ENCODE results near the gene DACT3.
"Not testable (repeated sequence)": the region's sequence is repeated elsewhere in the genome, so short reads cannot be mapped to it uniquely, and the experiment has no call there.

The DACT3 gene

GRCh38 chr19:46634656-46635218 is 26.2 kb downstream of the DACT3 start:
- in situ Hi-C loops (cut with MboI; ENCODE audit: low sequenced_read_pairs) = no loop called here

DNA sequence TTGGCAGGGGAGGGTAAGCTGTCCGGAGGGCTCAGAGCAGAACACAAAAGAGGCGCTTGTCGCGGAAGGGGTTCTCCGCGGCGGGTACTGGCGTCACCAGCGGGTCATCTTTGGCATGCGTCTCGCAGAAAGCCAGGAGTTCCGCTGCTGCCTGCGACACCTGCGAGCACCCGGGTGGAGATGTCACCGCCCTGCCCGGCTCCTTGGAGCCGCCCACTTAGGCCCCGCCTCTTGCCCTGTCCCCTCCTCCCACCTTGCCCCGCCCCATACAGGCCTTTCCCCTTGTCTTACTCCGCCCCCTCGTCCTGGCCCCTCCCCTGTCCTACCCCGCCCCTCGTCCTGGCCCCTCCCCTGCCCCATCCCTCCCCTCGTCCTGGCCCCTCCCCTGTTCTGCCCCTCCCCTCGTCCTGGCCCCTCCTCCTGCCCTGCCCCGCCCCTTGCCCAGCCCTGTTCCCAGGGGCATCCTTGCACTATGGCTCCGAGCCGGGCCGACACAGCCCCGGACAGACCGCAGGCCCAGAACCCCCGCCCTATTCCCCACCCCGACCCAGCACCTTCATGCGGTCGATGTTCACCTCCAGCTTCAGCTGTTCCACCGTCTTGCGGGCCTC is 26.8 kb downstream of the DACT3 start:
- in situ Hi-C loops (cut with MboI; ENCODE audit: low sequenced_read_pairs) = no loop called here

- in situ Hi-C loops (cut with MboI; ENCODE audit: low sequenced_read_pairs) = no loop called here
Observed at GRCh38 chr19:46633130-46633529, 27.9 kb downstream of the DACT3 start.

DNA sequence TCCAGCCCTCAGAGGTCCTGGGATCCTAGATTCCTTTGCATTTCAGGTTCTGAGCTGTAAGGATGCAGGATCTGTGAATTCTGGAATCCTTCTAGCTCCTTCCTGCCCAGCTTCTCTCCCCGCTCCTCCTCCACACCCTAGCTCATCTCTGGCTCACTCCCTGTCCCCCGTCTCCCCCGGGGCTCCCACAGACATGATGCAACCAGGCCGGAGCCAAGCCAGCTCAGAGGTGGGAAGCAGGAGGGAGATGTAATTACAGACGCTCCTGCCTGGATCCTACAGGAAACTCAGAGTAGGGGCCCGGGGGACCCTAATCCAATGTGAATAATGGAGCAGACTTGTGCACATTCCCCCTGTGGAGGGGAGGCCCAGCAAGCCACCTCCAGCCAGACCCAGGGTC is 29.5 kb downstream of the DACT3 start:
- in situ Hi-C loops (cut with MboI; ENCODE audit: low sequenced_read_pairs) = no loop called here

DNA sequence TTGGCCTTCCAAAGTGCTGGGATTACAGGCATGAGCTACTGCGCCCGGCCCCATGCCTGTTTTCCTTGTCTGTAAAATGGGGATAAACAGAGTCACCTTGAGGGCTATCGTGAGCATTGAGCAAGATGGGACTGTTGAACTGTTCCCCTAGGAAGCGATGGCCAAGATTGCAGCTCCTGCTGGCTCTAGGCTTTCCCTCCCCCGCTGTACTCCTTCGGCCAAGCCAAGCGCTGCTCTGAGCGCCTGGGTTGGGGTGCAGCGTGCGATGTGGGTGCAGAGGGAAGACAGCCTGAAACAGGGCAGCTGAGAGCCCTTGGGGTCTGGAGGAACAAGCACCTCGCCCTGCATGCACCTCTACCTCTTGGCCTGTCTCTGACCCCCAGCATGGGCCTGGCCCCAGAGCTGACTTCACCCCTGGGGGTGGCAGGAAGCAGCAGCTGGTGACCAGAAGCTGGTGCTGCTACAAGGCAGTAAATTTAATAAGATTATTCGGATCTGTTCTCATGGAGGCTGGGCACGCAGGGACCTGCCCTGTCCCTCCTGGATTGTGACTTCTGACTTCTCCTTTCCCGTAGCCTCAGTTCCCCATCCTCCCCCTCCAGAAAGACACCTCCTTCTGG is 30.3 kb downstream of the DACT3 start:
- in situ Hi-C loops (cut with MboI; ENCODE audit: low sequenced_read_pairs) = no loop called here

GRCh38 chr19:46629546-46630025 is 31.4 kb downstream of the DACT3 start:
- in situ Hi-C loops (cut with MboI; ENCODE audit: low sequenced_read_pairs) = no loop called here

DNA sequence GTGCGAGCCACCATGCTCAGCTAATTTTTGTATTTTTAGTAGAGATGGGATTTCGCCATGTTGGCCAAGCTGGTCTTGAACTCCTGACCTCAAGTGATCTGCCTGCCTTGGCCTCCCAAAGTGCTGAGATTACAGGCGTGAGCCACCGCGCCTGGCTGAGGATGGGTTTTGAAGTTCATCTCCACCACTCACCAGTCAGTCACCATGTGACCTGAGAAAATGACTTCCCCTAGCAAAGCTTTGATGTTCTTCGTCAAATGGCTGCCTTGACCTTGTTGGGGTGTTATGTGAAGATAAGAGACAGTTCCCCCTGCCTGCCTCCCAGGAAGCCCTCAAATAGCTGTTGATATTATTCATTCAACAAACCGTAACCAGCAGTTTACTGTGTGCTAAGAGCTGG is 32.0 kb downstream of the DACT3 start:
- in situ Hi-C loops (cut with MboI; ENCODE audit: low sequenced_read_pairs) = not testable (repeated sequence)

DNA sequence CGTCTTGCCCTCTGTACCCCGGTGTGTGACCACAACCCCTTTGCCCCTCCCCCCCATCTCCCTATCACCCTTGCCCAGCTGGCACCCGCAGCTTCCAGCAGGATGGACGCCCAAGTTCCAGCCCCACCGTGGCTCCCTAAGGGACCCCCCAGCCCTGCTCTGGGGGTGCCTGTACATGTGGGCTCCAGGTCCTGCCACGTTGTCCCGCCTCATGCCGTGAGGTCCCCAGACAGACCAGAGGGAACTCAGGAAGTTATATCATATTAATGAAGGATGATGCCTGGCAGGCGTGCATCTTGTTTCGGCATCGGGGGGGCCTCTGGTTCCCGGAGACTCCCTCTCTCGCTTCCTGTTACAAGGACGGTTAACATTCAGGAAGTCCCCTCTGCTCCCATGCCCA is 34.5 kb downstream of the DACT3 start:
- in situ Hi-C loops (cut with MboI; ENCODE audit: low sequenced_read_pairs) = no loop called here

DNA sequence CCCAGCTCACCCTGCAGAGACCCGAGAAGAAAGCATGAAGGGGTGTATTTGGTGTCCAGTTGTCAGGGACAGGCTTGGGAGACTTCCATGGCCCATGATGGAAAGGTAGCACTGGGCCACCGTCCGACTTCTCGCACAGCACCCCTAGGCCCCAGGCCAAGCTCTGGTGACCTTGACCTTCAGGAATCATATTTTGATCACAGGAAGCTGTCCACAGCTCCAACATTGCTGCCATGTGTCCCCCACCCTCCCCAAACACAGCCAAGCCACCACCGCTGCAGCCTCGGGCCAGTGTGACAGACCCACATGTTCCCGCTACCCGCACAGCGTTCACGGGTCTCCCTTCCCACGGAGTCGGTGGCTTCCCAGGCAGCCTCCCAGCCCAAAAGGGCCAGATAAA is 35.3 kb downstream of the DACT3 start:
- in situ Hi-C loops (cut with MboI; ENCODE audit: low sequenced_read_pairs) = no loop called here

GRCh38 chr19:46624958-46625661 is 35.9 kb downstream of the DACT3 start, which contains the start of gene PTGIR:
Gene PTGIR, minus strand, starts transcription at chr19:46625089. Its CDS starts 864 bp downstream, at chr19:46624225.
- in situ Hi-C loops (cut with MboI; ENCODE audit: low sequenced_read_pairs) = no loop called here

- in situ Hi-C loops (cut with MboI; ENCODE audit: low sequenced_read_pairs) = no loop called here
Observed at GRCh38 chr19:46623915-46624502, 37.0 kb downstream of the DACT3 start.

GRCh38 chr19:46622118-46622446 is 38.9 kb downstream of the DACT3 start:
- in situ Hi-C loops (cut with MboI; ENCODE audit: low sequenced_read_pairs) = no loop called here

DNA sequence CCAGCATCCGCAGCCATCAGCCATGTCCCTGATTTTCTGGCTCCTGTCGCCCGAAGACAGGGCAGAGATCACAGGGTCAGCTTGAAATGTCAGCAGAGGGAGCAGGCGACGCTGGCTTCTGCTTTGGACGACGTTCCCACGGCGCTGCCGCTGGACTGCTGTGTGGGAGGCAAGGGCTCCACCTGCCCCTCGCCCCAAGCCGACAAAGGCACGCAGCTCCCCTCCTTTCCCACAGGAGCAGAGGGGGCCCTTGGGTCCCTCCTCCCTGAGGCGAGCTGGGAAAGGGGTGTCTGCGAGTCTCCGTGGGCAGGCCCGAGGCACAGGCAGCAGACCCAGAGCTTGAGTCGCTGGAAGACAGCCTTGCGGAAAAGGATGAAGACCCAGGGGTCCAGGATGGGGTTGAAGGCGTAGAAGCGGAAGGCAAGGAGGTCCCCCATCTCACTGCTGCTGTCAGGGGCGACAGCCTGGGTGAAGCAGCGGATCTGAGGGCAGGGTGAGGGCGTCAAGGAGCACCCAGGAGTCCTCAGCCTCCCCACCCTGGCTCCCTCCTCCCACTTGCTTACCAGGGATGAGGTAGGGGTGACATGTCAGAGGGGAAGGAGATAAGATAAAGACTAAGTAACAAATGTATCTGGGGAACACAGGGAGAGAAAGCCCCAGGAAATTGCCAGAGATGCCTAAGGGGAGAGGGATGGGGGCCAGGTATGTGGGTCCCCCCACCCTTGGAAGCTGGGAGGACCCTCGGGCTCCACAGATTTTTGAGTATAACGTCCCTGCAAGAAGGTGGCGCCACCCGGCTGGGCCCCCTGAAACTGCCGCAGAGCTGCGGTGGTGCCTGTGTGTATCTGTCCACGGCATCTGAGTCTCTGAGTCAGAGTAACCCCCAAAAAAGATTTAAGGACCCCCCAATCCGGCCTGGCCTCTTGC is 39.5 kb downstream of the DACT3 start:
- in situ Hi-C loops (cut with MboI; ENCODE audit: low sequenced_read_pairs) = no loop called here

DNA sequence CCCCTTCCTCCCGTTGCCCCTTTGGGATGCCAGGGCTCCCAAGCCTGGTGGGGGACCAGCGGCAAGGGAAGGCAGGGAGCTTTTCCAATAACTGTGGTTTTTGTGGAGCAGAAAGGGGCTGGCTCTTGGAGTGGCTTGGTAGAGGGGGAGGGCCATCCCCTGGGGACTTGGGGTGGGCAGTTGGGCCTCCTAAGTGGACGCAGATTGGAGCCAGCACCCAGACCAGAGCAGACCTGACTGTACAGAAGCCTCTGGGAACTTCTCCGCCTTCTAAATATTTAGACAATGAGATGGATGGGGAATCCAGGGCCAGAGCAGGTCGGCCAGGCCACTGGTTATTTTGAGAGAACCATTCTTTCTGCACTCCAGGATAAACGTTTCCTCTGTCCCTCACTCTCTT is 40.3 kb downstream of the DACT3 start:
- in situ Hi-C loops (cut with MboI; ENCODE audit: low sequenced_read_pairs) = no loop called here

DNA sequence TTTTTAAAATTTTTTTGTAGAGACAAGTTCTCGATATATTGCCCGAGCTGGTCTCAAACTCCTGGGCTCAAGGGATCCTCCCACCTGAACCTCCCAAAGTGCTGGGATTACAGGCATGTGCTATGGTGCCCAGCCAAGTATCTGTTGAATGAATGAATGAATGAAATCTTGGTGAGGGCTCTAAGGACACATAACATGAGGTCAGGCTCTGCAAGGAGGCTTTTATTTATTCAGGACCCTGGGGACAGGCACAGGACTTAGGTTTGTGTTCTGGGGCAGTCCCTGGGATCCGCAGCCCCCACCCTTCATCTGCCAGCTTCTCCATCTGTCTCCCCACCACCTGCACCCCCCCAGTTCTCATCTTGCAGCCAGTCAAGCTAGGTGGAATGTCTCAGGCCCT is 40.7 kb downstream of the DACT3 start:
- in situ Hi-C loops (cut with MboI; ENCODE audit: low sequenced_read_pairs) = no loop called here

GRCh38 chr19:46618670-46619231 is 42.2 kb downstream of the DACT3 start:
- in situ Hi-C loops (cut with MboI; ENCODE audit: low sequenced_read_pairs) = no loop called here

DNA sequence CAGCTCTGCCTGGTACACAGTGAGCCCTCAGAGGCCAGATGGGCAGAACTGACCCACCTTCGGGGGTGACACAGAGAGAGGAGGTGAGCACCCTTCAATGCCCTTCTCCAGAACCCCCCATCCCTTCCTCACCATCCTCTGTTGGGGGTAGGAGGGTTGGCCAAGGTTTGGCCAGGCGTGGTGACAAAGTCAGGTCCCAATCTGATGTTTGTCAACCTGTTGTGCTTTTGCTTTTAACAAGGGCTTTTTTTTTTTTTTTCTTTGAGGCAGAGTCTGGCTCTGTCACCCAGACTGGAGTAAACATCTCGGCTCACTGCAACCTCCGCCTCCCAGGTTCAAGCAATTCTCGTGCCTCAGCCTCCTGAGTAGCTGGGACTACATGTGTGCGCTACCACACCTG is 43.4 kb downstream of the DACT3 start:
- in situ Hi-C loops (cut with MboI; ENCODE audit: low sequenced_read_pairs) = no loop called here

GRCh38 chr19:46616631-46617322 is 44.2 kb downstream of the DACT3 start:
- in situ Hi-C loops (cut with MboI; ENCODE audit: low sequenced_read_pairs) = no loop called here

DNA sequence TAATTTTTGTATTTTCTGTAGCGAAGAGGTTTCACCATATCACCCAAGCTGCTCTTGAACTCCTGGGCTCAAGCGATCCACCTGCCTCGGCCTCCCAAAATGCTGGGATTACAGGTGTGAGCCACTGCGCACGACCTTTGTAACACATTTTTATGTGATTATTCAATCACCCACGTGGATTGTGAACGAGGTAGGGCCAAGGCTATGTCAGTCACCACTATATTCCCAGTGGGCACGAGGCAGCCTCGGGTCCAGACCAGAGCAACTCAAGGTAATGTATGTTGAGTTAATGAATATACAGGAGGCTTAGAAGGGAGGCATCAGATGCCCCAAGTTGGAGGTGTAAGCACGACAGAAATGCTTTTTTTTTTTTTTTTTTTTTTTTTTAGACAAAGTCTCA is 45.0 kb downstream of the DACT3 start:
- in situ Hi-C loops (cut with MboI; ENCODE audit: low sequenced_read_pairs) = no loop called here
